Mesenchymal stem cell (in vitro differentiated cells and primary cell): ENCODE data around the gene SIRPD.

ENCODE experiments used
- DNase-seq: peaks from one replicate; pipeline ENCODE4 v3.0.0-alpha.2; 2013
- H2AFZ ChIP-seq: one replicate; pipeline ENCODE4 v1.6.1; 2013; ENCODE audit warnings: low read depth, mild to moderate bottlenecking, control low read depth, inconsistent platforms, low read length, moderate library complexity
- H2AK5ac ChIP-seq: 2 replicates; pipeline ENCODE4 v1.6.1; 2013; ENCODE audit warnings: low read length, moderate library complexity, mild to moderate bottlenecking, inconsistent platforms; ENCODE audit not compliant: severe bottlenecking
- H2BK120ac ChIP-seq: one replicate; pipeline ENCODE4 v1.6.1; 2013; ENCODE audit warnings: low read depth, mild to moderate bottlenecking, inconsistent platforms, low read length, moderate library complexity
- H2BK12ac ChIP-seq, 2 experiments: one replicate each; pipeline ENCODE4 v1.6.1; 2013; ENCODE audit warnings: inconsistent platforms in 2 of 2, low read length in 2 of 2, mild to moderate bottlenecking in 2 of 2, moderate library complexity in 2 of 2, control low read depth in 1 of 2
- H2BK15ac ChIP-seq: one replicate; pipeline ENCODE4 v1.6.1; 2013; ENCODE audit warnings: mild to moderate bottlenecking, low read depth, inconsistent platforms; ENCODE audit not compliant: poor library complexity, severe bottlenecking
- H2BK5ac ChIP-seq: 2 replicates; pipeline ENCODE4 v1.6.1; 2013; ENCODE audit warnings: low read depth, mild to moderate bottlenecking, low read length, control low read depth, inconsistent platforms; ENCODE audit not compliant: poor library complexity, severe bottlenecking
- H3K14ac ChIP-seq, 2 experiments: one replicate each; pipeline ENCODE4 v1.6.1; 2013; ENCODE audit warnings: inconsistent platforms in 2 of 2, low read length in 2 of 2, control low read depth in 1 of 2, mild to moderate bottlenecking in 1 of 2, moderate library complexity in 1 of 2
- H3K18ac ChIP-seq, 2 experiments: one replicate each; pipeline ENCODE4 v1.6.1; 2013; ENCODE audit warnings: inconsistent platforms in 2 of 2, low read length in 2 of 2, control low read depth in 1 of 2, low read depth in 1 of 2, mild to moderate bottlenecking in 1 of 2
- H3K23ac ChIP-seq, 2 experiments: one replicate each; pipeline ENCODE4 v1.6.1; 2013; ENCODE audit warnings: inconsistent platforms in 2 of 2, low read length in 2 of 2, mild to moderate bottlenecking in 2 of 2, moderate library complexity in 2 of 2, control low read depth in 1 of 2
- H3K27ac ChIP-seq: 2 replicates; pipeline ENCODE4 v1.5.1; 2013; ENCODE audit warnings: mild to moderate bottlenecking, moderate library complexity, low read length, control low read depth, inconsistent platforms; ENCODE audit not compliant: poor library complexity, severe bottlenecking
- H3K27me3 ChIP-seq, 2 experiments: 2 replicates each; pipeline versions ENCODE4 v1.6.1 to v1.7.0; 2013; ENCODE audit warnings: low read length in 2 of 2, mild to moderate bottlenecking in 2 of 2, moderate library complexity in 2 of 2, control low read depth in 1 of 2, inconsistent platforms in 1 of 2; ENCODE audit not compliant: control insufficient read depth in 1 of 2, insufficient read depth in 1 of 2
- H3K36me3 ChIP-seq, 2 experiments: 2 replicates each; pipeline versions ENCODE4 v1.6.1 to v1.7.0; 2013; ENCODE audit warnings: low read length in 2 of 2, control low read depth in 1 of 2, inconsistent platforms in 1 of 2, low read depth in 1 of 2, mild to moderate bottlenecking in 1 of 2; ENCODE audit not compliant: insufficient read depth in 2 of 2, control insufficient read depth in 1 of 2
- H3K4ac ChIP-seq, 2 experiments: one replicate each; pipeline ENCODE4 v1.6.1; 2013; ENCODE audit warnings: inconsistent platforms in 2 of 2, low read length in 2 of 2, mild to moderate bottlenecking in 2 of 2, moderate library complexity in 2 of 2, control low read depth in 1 of 2, low read depth in 1 of 2
- H3K4me1 ChIP-seq: 2 replicates; pipeline ENCODE4 v1.6.1; 2013; ENCODE audit warnings: low read depth, low read length, control low read depth; ENCODE audit not compliant: control insufficient read depth, insufficient read depth
- H3K4me2 ChIP-seq: 2 replicates; pipeline ENCODE4 v1.6.1; 2013; ENCODE audit warnings: low read length, mild to moderate bottlenecking, inconsistent platforms; ENCODE audit not compliant: poor library complexity, severe bottlenecking
- H3K4me3 ChIP-seq, 2 experiments: 2 replicates each; pipeline versions ENCODE4 v1.5.1 to v1.7.0; 2013; ENCODE audit warnings: low read length in 2 of 2, mild to moderate bottlenecking in 2 of 2, control low read depth in 1 of 2, low read depth in 1 of 2; ENCODE audit not compliant: insufficient read depth in 1 of 2
- H3K79me1 ChIP-seq: replicated peaks from 2 replicates; pipeline ENCODE4 v1.6.1; 2013; ENCODE audit warnings: mild to moderate bottlenecking, control low read depth, low read length, inconsistent platforms; ENCODE audit not compliant: poor library complexity, severe bottlenecking
- H3K9ac ChIP-seq: 2 replicates; pipeline ENCODE4 v1.7.0; 2013; ENCODE audit warnings: mild to moderate bottlenecking, low read length, moderate library complexity
- H3K9me3 ChIP-seq: 2 replicates; pipeline ENCODE4 v1.7.0; 2013; ENCODE audit warnings: mild to moderate bottlenecking, low read length; ENCODE audit not compliant: control insufficient read depth
- H4K8ac ChIP-seq: one replicate; pipeline ENCODE4 v1.6.1; 2013; ENCODE audit warnings: inconsistent platforms, mild to moderate bottlenecking, low read length, moderate library complexity
- H4K91ac ChIP-seq: one replicate; pipeline ENCODE4 v1.6.1; 2013; ENCODE audit warnings: mild to moderate bottlenecking, low read length, inconsistent platforms
- WGBS: methylation state at CpG from one replicate; pipeline ENCODE4 v1.1.7; 2013; ENCODE audit warnings: mixed read lengths; 5-methylcytosine and 5-hydroxymethylcytosine counted together

SIRPD gene

GRCh38 chr20:1490643-1491195, 66.8 kb downstream of the SIRPD start:
- no peak overlapping the region for H3K4ac ChIP-seq
- H3K9me3 ChIP-seq: peaks cover 5% of the 10 kb centered on the region
- no peak overlapping the region for H2BK5ac ChIP-seq
- no peaks in the 10 kb centered on the region for H3K36me3 ChIP-seq
- H2AFZ ChIP-seq: no peak overlapping the region
- no peaks in the 10 kb centered on the region for H3K79me1 ChIP-seq
- peaks cover 27 to 33% of the 10 kb centered on the region in 2 experiments for H3K27me3 ChIP-seq
- H2AK5ac ChIP-seq: no peak overlapping the region
- no peak overlapping the region for H3K9ac ChIP-seq
- no peaks in the 10 kb centered on the region for H3K4me1 ChIP-seq
- WGBS: 80% methylated on average over 9 of the region's 9 CpGs
- no peak overlapping the region for H3K23ac ChIP-seq
- H4K91ac ChIP-seq: no peak overlapping the region
- H3K27ac ChIP-seq: no peak overlapping the region
- no peak overlapping the region for H3K4me2 ChIP-seq
- H2BK15ac ChIP-seq: no peak overlapping the region
- H2BK120ac ChIP-seq: no peak overlapping the region
- H2BK12ac ChIP-seq: no peak overlapping the region
- no peak overlapping the region for H3K18ac ChIP-seq
- H3K14ac ChIP-seq: no peak overlapping the region
- no peak for DNase-seq
- H3K4me3 ChIP-seq: no peak overlapping the region
- H4K8ac ChIP-seq: no peak overlapping the region

- Histone ChIP-seq H2AFZ (no peak overlapping the region), H4K8ac (no peak overlapping the region), H3K79me1 (no peaks in the 10 kb centered on the region), H2BK12ac (no peak overlapping the region), H2AK5ac (no peak overlapping the region), H3K4me2 (no peak overlapping the region), H3K27ac (no peak overlapping the region), H3K4me3 (no peak overlapping the region), H3K9ac (no peak overlapping the region), H3K23ac (no peak overlapping the region), H3K9me3 (peaks cover 5% of the 10 kb centered on the region), H3K14ac (no peak overlapping the region), H3K27me3 (peaks cover 25 to 27% of the 10 kb centered on the region in 2 experiments), H3K36me3 (no peaks in the 10 kb centered on the region), H2BK15ac (no peak overlapping the region), H3K18ac (no peak overlapping the region), H4K91ac (no peak overlapping the region), H2BK120ac (no peak overlapping the region), H3K4ac (no peak overlapping the region), H2BK5ac (no peak overlapping the region), H3K4me1 (no peaks in the 10 kb centered on the region)
- DNase-seq: no peak
- WGBS: 80% methylated on average over 6 of the region's 6 CpGs
These were observed 67.6 kb downstream of the SIRPD start for GRCh38 chr20:1489764-1490436.

- Histone ChIP-seq H2BK12ac (no peak overlapping the region), H4K91ac (no peak overlapping the region), H3K27me3 (peaks cover 20 to 23% of the 10 kb centered on the region in 2 experiments), H3K4me3 (no peak overlapping the region), H3K4me1 (no peaks in the 10 kb centered on the region), H2BK120ac (no peak overlapping the region), H3K36me3 (no peaks in the 10 kb centered on the region), H3K27ac (no peak overlapping the region), H3K9ac (no peak overlapping the region), H3K14ac (no peak overlapping the region), H3K18ac (no peak overlapping the region), H2BK5ac (no peak overlapping the region), H2AK5ac (no peak overlapping the region), H2BK15ac (no peak overlapping the region), H3K4me2 (no peak overlapping the region), H3K9me3 (peaks cover 5% of the 10 kb centered on the region), H3K79me1 (no peaks in the 10 kb centered on the region), H4K8ac (no peak overlapping the region), H2AFZ (no peak overlapping the region), H3K4ac (no peak overlapping the region), H3K23ac (no peak overlapping the region)
- WGBS: 100% methylated on average over 1 of the region's 2 CpGs
- DNase-seq: no peak
These were observed 68.2 kb downstream of the SIRPD start for GRCh38 chr20:1489325-1489724.

GRCh38 chr20:1486566-1486965, 70.9 kb downstream of the SIRPD start:
- peaks cover 8% of the 10 kb centered on the region in 2 experiments for H3K27me3 ChIP-seq

More at GRCh38 chr20:1486566-1486965, 70.9 kb downstream of the SIRPD start:
- H3K14ac ChIP-seq: no peak overlapping the region
- no peak overlapping the region for H2AK5ac ChIP-seq
- no peak overlapping the region for H3K23ac ChIP-seq
- no peaks in the 10 kb centered on the region for H3K79me1 ChIP-seq
- no peak overlapping the region for H2BK12ac ChIP-seq
- H4K91ac ChIP-seq: no peak overlapping the region
- H2AFZ ChIP-seq: no peak overlapping the region
- H2BK120ac ChIP-seq: no peak overlapping the region
- no peak overlapping the region for H2BK5ac ChIP-seq
- no peak overlapping the region for H3K4ac ChIP-seq
- H3K27ac ChIP-seq: no peak overlapping the region
- H3K18ac ChIP-seq: no peak overlapping the region
- WGBS: 94% methylated on average over 1 of the region's 2 CpGs
- no peaks in the 10 kb centered on the region for H3K4me1 ChIP-seq
- H4K8ac ChIP-seq: no peak overlapping the region
- no peak for DNase-seq
- no peak overlapping the region for H3K4me2 ChIP-seq
- H3K9ac ChIP-seq: no peak overlapping the region
- no peaks in the 10 kb centered on the region for H3K36me3 ChIP-seq
- no peak overlapping the region for H2BK15ac ChIP-seq
- no peaks in the 10 kb centered on the region for H3K9me3 ChIP-seq
- no peak overlapping the region for H3K4me3 ChIP-seq
